HL-60 (cell line): ENCODE measurements around the gene MLST8.

Experiments used
- GABPA ChIP-seq: IDR thresholded peaks from 2 replicates; pipeline ENCODE4 v1.6.1; 2012; ENCODE audit warnings: low read depth
- TF ChIP-seq, protein P1 (sequence below): IDR thresholded peaks from one replicate; pipeline ENCODE4 v1.5.1; 2011; ENCODE audit warnings: low read length, control low read depth, inconsistent platforms; ENCODE audit not compliant: insufficient read depth
- TF ChIP-seq, protein P2 (sequence below): IDR thresholded peaks from 2 replicates; pipeline ENCODE4 v1.6.1; 2012; ENCODE audit warnings: low read depth; ENCODE audit not compliant: insufficient replicate concordance

DNA sequence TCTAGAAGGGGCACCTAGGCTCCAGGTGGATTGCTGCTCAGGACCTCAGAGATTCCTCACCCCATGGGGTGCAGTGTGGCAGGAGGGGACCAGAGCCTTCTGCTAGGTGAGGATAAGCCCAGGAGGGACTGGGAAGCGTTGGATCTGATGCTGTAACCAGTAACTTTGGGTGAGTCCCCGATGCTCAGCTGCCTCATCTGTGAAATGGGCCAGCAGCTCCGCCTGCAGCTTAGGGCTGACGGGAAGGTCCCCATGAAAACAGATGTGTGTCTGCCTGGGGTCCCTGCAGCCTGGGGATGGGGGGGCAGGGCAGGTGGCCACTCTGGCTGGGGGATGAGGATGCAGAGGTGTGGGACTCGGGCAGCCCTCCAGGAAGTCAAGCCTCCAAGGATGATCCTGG lies 6.2 kb upstream of the MLST8 start:
- TF ChIP-seq, protein P1, sequence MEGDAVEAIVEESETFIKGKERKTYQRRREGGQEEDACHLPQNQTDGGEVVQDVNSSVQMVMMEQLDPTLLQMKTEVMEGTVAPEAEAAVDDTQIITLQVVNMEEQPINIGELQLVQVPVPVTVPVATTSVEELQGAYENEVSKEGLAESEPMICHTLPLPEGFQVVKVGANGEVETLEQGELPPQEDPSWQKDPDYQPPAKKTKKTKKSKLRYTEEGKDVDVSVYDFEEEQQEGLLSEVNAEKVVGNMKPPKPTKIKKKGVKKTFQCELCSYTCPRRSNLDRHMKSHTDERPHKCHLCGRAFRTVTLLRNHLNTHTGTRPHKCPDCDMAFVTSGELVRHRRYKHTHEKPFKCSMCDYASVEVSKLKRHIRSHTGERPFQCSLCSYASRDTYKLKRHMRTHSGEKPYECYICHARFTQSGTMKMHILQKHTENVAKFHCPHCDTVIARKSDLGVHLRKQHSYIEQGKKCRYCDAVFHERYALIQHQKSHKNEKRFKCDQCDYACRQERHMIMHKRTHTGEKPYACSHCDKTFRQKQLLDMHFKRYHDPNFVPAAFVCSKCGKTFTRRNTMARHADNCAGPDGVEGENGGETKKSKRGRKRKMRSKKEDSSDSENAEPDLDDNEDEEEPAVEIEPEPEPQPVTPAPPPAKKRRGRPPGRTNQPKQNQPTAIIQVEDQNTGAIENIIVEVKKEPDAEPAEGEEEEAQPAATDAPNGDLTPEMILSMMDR, result no peak
- TF ChIP-seq GABPA, result no peak
- TF ChIP-seq, protein P2, sequence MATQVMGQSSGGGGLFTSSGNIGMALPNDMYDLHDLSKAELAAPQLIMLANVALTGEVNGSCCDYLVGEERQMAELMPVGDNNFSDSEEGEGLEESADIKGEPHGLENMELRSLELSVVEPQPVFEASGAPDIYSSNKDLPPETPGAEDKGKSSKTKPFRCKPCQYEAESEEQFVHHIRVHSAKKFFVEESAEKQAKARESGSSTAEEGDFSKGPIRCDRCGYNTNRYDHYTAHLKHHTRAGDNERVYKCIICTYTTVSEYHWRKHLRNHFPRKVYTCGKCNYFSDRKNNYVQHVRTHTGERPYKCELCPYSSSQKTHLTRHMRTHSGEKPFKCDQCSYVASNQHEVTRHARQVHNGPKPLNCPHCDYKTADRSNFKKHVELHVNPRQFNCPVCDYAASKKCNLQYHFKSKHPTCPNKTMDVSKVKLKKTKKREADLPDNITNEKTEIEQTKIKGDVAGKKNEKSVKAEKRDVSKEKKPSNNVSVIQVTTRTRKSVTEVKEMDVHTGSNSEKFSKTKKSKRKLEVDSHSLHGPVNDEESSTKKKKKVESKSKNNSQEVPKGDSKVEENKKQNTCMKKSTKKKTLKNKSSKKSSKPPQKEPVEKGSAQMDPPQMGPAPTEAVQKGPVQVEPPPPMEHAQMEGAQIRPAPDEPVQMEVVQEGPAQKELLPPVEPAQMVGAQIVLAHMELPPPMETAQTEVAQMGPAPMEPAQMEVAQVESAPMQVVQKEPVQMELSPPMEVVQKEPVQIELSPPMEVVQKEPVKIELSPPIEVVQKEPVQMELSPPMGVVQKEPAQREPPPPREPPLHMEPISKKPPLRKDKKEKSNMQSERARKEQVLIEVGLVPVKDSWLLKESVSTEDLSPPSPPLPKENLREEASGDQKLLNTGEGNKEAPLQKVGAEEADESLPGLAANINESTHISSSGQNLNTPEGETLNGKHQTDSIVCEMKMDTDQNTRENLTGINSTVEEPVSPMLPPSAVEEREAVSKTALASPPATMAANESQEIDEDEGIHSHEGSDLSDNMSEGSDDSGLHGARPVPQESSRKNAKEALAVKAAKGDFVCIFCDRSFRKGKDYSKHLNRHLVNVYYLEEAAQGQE, result no peak
